Left ventricle myocardium superior (tissue), 1 donor: ENCODE results near the gene STAC. TPM values are rescaled to one million over a fixed set of nuclear protein-coding genes. Genes with fewer than 3 reads are reported as not detected.
"Not testable (repeated sequence)": the region's sequence is repeated elsewhere in the genome, so short reads cannot be mapped to it uniquely, and the experiment has no call there.

Experiments used
- ATAC-seq: fragments of 200-7000 bp; cut with Tn5 transposase; one replicate; pipeline ENCODE4 v1.9.1; 2020; ENCODE audit warnings: mild to moderate bottlenecking, moderate library complexity
- DNase-seq: peaks from one replicate; pipeline ENCODE4 v3.0.0-alpha.2; 2020
- intact Hi-C: fragments of 100-400 bp; cut with micrococcal nuclease; formaldehyde crosslinking; loops from one replicate; pipeline ENCODE4 v1.11.0; 2022
- total RNA-seq: library from RNA; stranded (reverse); fragmentation: NEBNext Ultra II Directional; extraction: Animal tissue kit (Norgen Biotek cat#: 25700); gene quantifications from one replicate; pipeline ENCODE4 v1.2.1, GENCODE V29; 2021
- donor health status: DM: no; HTN: yes; CAD: no; lungs with severe emphysema.

STAC gene
- total RNA-seq, 1 donor from 2014 or later: 0.69 TPM

GRCh38 chr3:36557021-36557707 lies 176.9 kb downstream of the STAC start:
- intact Hi-C loops: no loop called here
- DNase-seq (no peak), ATAC-seq (no peak)

GRCh38 chr3:36557708-36558421 lies 177.6 kb downstream of the STAC start:
- DNase-seq (no peak), ATAC-seq (no peak)
- intact Hi-C loops: no loop called here

GRCh38 chr3:36558961-36559360 lies 178.7 kb downstream of the STAC start:
- no peak for DNase-seq
- intact Hi-C loops: no loop called here
- ATAC-seq: no peak

- intact Hi-C loops: no loop called here
Observed at GRCh38 chr3:36560685-36561084, 180.4 kb downstream of the STAC start.

GRCh38 chr3:36561601-36562000 lies 181.3 kb downstream of the STAC start:
- intact Hi-C loops: no loop called here
- ATAC-seq: no peak
- no peak for DNase-seq

More at GRCh38 chr3:36560685-36561084, 180.4 kb downstream of the STAC start:
- ATAC-seq (no peak), DNase-seq (no peak)

- DNase-seq (no peak), ATAC-seq (no peak)
- intact Hi-C loops: no loop called here
Observed at GRCh38 chr3:36562945-36563344, 182.6 kb downstream of the STAC start.

- no peak for ATAC-seq
Observed at GRCh38 chr3:36575241-36575640, 194.9 kb downstream of the STAC start.

GRCh38 chr3:36578418-36578817 lies 198.1 kb downstream of the STAC start:
- not testable (repeated sequence) for DNase-seq

More at GRCh38 chr3:36575241-36575640, 194.9 kb downstream of the STAC start:
- intact Hi-C loops: no loop called here
- no peak for DNase-seq

GRCh38 chr3:36579746-36580145 lies 199.4 kb downstream of the STAC start:
- intact Hi-C loops: no loop called here
- no peak for ATAC-seq

More at GRCh38 chr3:36578418-36578817, 198.1 kb downstream of the STAC start:
- intact Hi-C loops, ATAC-seq: not testable (repeated sequence)

GRCh38 chr3:36580716-36581115 lies 200.4 kb downstream of the STAC start:
- intact Hi-C loops: no loop called here
- DNase-seq: no peak
- ATAC-seq: no peak

More at GRCh38 chr3:36579746-36580145, 199.4 kb downstream of the STAC start:
- DNase-seq: no peak

- intact Hi-C loops: no loop called here
- no peak for ATAC-seq
Observed at GRCh38 chr3:36591959-36592358, 211.7 kb downstream of the STAC start.

GRCh38 chr3:36595511-36595910 lies 215.2 kb downstream of the STAC start:
- ATAC-seq (no peak), DNase-seq (no peak)
- intact Hi-C loops: no loop called here

More at GRCh38 chr3:36591959-36592358, 211.7 kb downstream of the STAC start:
- no peak for DNase-seq

GRCh38 chr3:36596419-36596818 lies 216.1 kb downstream of the STAC start:
- no peak for DNase-seq
- no peak for ATAC-seq
- intact Hi-C loops: no loop called here

- ATAC-seq: no peak
- intact Hi-C loops: no loop called here
- no peak for DNase-seq
Observed at GRCh38 chr3:36597422-36597821, 217.1 kb downstream of the STAC start.
